ENCODE data around the gene SGSM2. TPM values are rescaled to one million over a fixed set of nuclear protein-coding genes. Genes with fewer than 3 reads are reported as not detected.

The SGSM2 gene
- polyA plus RNA-seq, 3 donors = 61.6 to 79.9 (median 74.7) TPM

DNA sequence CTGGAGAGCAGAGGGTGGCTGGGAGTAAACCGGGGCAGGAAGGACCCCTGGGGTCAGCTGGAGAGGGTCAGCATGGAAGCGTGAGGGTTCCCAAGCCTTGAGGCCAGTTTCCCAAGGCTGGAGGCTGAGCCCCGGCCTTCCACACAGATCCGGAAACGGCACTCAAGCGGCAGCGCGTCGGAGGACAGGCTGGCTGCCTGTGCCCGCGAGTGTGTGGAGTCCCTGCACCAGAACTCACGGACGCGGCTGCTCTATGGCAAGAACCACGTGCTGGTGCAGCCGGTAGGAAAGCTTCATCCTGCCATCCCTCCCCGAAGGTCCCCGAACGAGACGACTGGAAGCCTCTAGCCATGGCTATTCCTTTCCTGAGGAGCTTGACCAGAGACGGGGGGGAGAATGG is 26.0 kb downstream of the SGSM2 start:
- DNase-seq (ENCODE audit: extremely low read depth in 1 of 11, low read depth in 9 of 11, low spot score in 4 of 11) = no peak

DNA sequence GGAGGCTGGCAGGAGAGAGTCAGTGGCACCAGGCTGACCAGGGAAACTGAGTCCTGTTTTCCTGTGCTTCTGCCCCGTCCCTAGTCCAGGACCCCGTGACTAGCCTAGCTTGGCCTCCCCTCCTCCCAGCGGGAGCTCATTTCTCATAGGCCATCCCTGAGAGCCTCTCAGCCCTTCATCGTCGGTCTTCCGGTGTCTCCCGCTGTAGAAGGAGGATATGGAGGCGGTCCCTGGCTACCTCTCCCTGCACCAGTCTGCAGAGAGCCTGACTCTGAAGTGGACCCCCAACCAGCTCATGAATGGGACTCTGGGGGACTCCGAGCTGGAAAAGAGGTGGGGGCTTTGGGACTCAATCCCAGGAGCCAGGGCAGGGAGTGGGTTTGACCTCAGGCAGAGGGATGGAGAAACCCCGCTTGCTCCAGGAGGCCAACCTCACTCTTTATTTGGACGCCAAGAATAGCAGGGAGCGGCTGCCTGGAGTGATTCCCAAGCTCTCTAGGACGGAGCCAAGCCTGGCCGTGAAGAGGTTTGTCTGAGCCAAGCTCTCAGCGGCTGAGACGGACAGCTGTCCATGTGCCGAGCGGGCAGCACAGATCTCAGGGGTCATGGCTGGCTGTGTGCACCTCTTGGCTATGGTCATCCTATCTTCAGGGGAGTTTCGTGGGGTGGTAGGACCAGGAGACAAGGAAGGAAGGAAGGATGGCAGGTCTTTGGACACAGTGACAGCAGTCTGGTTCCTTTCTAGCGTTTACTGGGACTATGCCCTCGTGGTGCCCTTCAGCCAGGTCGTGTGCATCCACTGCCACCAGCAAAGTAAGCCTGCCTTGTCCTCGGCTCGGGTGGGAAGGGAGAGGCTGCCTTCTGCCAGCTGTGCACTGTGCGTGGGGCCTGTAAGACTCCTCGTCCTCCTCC is 26.8 kb downstream of the SGSM2 start:
- no peak for DNase-seq (ENCODE audit: extremely low read depth in 1 of 11, low read depth in 9 of 11, low spot score in 4 of 11)

DNA sequence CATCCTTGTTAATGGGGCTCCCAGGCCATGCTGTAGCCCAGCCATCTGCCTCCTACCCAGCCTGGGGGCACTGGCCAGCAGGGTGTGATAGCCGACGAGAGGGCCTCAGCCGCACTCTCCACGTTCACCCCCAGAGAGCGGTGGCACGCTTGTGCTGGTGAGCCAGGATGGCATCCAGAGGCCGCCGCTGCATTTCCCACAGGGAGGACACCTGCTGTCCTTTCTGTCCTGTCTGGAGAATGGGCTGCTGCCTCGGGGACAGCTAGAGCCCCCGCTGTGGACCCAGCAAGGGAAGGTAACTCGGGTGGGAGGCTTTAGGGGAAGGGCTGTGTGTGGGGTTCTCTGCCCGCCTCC is 27.4 kb downstream of the SGSM2 start:
- no peak for DNase-seq (ENCODE audit: extremely low read depth in 1 of 11, low read depth in 9 of 11, low spot score in 4 of 11)

DNA sequence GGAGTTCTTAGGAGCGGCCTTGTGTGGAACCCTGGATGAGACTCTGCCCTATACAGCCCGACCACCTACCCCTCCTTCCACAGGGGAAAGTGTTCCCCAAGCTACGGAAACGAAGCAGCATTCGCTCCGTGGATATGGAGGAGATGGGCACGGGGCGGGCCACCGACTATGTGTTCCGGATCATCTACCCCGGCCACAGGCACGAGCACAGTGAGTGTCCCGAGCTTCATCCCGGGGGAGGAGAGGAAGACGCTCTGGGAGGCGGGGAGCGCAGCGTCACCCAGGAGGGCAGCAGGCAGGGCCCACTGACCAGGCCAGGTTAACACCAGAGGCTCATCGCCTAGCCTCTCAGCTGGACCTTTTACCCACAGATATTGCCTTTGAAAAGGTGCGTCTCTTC is 27.8 kb downstream of the SGSM2 start:
- no peak for DNase-seq (ENCODE audit: extremely low read depth in 1 of 11, low read depth in 9 of 11, low spot score in 4 of 11)

DNA sequence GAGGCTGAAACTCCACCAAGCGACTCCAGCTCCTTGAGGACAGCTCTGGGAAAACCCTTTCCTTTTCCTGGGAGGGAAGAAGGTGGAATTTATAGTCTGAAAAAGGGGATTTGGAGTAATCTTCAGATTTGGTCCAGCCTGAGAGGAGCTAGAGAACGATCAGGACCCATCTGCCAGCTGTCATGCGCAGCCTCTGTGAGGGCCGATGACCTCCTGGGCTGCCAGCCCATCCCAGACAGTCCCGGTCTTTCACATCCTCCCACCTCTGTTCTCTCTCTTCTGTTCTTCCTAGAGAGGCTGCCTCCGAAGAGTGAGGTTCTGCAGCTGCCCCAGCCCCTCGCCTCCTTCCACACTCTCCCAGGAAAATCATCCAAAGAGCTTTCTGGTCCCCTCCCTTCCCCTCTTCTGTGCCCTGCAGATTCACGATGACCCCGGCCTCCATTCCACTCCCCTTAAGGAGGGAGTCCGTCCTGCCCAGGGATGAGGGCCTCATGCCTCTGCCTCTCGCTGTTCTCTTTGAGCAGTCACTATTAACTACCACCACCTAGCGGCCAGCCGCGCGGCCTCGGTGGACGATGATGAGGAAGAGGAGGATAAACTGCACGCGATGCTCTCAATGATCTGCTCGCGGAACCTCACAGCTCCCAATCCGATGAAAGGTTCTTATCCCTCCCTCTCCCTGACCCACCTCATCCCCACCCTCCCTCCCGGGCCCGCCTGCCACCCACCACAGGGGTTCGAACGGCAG is 29.6 kb downstream of the SGSM2 start:
- no peak for DNase-seq (ENCODE audit: extremely low read depth in 1 of 11, low read depth in 9 of 11, low spot score in 4 of 11)

DNA sequence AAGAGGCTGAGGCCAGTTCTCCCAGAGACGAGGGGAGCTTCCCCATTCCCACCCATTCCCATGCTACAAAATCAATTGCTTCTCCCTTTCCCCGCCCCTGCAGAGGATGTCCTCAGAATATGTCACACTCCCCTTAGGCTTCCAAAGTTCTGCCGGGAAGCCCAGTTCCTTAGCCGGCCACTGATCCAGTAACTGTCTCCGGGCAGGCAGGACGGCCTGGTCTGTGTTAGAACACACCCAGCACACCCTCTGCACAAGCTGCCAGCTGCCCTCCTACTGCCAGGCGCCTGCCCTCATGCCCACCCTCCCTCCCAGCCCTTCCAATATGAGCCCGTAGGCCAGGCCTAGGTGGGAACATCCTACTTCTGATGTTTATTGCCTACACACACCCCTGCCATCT is 31.1 kb downstream of the SGSM2 start:
- no peak for DNase-seq (ENCODE audit: extremely low read depth in 1 of 11, low read depth in 9 of 11, low spot score in 4 of 11)

DNA sequence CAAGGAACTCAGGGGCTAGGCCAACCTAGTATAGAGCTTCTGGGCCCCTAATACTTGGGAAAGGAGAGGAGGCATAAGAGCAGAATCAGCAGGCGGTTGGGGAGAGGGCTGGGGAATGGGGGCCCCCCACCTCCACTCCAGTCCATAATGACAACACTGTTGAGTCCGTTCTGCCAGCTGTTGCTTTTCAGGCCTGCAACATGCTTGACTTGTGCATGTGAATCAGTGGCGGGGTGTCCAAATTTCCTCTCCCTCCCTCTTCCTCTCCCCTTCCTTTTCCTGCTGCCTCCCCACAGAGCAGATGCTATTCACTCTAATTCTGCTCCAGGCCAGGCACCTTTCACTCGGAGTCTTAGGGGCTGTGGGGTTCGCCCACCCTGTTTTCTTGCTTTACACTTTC is 31.7 kb downstream of the SGSM2 start:
- no peak for DNase-seq (ENCODE audit: extremely low read depth in 1 of 11, low read depth in 9 of 11, low spot score in 4 of 11)

DNA sequence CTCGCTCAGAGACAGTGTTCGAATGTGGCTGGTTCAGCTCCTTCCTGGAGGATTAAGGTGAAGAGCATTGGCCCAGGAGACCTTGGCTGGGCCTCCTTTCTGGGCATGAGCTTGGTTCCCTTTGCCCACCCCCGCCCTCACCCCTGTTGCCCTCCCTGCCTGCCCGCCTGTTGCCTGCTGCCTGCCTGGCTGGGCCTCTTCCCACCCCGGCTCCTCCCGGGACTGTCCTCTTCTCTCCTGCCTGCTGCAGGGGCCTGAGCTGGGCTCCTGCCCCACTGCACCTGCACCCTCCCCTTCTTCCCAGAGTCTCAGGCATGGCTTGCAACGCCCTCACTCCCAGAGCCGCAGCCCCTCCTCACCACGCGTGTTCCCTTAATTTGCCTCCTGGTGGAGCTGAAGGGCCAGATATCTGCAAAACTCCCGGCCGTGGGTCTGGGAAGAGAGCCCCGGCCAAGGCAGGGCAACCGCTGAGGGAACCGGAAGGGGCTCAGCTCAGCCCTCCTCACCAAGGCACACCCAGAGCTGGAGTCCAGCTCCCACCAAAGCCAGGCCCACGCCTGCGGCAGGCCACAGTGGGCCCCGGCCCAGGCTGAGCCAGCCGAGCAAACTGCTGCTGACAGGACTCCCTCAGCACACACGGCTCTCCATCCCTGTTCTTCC is 32.4 kb downstream of the SGSM2 start:
- DNase-seq (ENCODE audit: extremely low read depth in 1 of 11, low read depth in 9 of 11, low spot score in 4 of 11) = no peak

DNA sequence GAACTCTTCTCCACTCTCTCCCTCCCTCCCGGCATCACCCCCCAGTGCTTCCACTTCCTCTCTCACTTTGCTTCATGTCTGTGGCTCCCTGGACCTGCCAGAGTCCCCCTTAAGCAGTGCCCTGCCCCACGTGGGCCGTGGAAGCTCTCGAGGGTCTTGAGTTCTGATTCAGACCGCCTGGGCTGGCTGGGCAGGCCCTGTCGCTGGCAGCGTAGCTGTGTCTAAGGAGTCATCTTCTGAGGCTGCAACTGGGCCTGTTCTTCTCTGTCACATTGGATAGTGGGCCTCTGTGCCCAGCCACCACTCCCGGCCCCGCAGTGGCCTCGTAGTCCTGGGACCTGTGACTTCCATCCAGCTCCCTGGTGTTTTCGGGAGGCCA is 32.9 kb downstream of the SGSM2 start:
- DNase-seq (ENCODE audit: extremely low read depth in 1 of 11, low read depth in 9 of 11, low spot score in 4 of 11) = no peak

DNA sequence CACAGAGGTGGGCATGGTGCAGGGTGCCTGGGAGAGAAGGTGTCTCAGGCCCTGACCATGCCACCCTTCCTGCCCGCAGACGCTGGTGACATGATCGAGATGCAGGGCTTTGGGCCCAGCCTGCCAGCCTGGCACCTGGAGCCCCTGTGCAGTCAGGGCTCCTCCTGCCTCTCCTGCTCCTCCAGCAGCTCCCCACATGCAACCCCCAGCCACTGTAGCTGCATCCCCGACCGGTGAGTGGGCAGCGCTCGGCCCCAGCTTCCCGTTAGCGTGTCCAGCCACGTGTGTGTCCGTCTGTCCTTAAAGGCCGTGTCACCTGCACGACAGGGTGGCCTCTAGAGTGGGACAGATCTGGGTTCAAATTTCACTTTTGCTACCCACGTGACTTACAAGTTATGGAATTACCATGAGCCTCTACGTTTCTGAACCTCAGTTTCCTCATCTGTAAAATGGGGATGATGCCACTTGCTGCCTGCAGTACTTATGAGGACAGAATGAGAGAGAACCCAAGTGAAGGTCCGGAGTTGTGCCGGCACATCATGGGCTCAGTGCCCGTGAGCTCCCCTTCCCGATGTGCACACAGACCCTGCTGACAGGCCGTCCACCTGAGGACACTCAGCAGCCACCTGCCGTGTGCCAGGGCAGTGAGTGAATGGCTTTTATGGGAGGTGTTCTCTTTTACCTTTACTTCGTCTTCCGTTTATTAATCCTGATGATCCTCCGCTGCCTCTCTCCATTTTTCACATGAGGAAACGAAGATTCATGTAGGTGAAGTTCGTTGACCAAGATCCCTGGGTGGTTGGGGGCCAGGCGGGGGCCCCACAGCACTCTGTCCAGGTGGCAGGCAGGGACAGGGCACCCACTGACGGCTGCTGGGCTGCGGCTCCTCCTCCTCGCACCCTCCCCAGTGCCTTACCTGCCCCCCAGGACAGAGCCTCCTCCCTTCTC is 34.2 kb downstream of the SGSM2 start:
- no peak for DNase-seq (ENCODE audit: extremely low read depth in 1 of 11, low read depth in 9 of 11, low spot score in 4 of 11)

DNA sequence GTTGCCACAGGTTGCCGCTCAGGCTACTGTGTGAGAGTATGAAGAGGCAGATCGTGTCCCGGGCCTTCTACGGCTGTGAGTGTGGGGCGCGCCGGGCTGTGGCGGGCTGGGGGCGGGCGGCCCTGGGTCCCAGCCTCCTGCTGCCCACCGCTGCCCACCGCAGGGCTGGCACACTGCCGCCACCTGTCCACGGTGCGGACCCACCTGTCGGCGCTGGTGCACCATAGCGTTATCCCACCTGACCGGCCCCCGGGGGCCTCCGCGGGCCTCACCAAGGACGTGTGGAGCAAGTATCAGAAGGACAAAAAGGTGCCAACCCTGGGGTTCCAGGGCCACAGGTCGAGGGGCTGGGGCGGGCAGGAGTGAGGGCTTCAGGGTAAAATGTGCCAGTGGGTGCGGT is 34.9 kb downstream of the SGSM2 start:
- no peak for DNase-seq (ENCODE audit: extremely low read depth in 1 of 11, low read depth in 9 of 11, low spot score in 4 of 11)

DNA sequence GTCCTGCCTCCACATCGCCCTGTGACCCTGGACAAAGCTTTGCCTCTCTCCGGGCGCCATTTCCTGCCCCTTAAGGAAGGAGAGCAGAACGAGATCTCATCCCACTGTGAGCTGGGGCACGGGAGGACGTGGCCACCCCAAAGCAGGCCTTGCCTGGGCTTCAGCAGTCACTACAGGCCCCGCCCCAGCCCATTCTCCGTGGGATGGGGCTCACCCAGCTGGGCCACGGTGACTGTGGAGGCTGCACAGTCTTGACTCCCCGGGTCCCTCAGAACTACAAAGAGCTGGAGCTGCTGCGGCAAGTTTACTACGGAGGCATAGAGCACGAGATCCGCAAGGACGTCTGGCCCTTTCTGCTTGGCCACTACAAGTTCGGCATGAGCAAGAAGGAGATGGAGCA is 35.4 kb downstream of the SGSM2 start:
- DNase-seq (ENCODE audit: extremely low read depth in 1 of 11, low read depth in 9 of 11, low spot score in 4 of 11) = no peak

DNA sequence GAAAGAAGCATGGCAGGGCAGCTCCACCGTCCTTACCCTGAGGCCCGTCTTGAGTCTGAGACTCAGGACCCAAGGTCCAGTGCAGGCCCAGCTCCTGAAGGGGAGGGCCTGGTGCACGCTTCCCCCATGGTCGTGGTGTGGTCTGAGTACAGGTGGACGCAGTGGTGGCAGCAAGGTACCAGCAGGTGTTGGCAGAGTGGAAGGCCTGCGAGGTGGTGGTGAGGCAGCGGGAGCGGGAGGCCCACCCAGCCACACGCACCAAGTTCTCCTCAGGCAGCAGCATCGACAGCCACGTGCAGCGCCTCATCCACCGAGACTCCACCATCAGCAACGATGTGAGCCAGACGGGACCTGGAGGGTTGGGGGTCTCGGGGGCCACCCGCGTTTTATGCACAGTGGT is 35.9 kb downstream of the SGSM2 start:
- DNase-seq (ENCODE audit: extremely low read depth in 1 of 11, low read depth in 9 of 11, low spot score in 4 of 11) = no peak

DNA sequence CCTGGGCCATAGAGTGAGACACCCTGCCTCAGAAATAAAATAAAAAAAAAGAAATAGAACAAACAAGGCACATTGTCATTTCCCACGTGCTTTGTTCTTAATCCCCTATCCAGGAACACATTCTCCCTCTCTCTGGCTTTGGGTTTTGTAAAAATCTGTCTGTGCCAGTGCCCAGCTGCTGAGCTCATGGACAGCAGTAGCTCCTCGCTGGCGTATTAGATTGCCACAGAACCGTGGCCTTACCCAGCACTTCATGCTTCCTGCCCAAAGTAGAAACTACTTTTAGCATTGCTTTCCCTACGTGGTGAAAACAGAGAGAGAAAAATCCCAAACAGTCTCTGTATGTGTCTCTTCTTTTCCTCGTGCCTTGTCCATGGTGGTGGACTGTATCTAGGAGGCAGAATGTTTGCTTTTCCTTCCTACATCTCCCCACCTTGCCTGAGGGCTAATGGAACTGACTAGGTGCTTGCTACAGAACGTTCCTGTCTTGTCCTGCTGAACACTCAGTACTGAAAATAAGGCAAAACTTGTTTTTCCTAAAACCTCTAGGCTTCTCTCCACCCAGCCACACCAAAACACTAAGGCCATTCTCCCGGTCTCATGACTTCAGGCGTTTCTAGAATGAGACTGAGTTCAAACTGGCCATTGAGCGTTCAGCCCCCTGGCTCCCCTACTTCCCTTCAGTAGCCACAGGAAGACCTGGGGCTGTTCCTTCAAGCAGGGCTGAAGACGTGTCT is 37.4 kb downstream of the SGSM2 start:
- DNase-seq (ENCODE audit: extremely low read depth in 1 of 11, low read depth in 9 of 11, low spot score in 4 of 11) = no peak

DNA sequence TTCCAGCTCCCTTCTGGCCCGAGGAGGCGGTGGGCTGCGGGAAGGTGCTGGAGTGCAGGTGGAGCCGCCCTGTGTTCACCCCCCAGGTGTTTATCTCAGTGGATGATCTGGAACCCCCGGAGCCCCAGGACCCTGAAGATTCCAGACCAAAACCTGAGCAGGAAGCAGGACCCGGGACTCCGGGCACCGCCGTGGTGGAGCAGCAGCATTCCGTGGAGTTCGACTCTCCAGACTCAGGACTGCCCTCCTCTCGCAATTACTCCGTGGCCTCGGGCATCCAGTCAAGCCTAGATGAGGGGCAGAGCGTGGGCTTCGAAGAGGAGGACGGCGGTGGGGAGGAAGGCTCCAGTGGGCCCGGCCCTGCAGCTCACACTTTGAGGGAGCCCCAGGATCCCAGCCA is 38.1 kb downstream of the SGSM2 start:
- no peak for DNase-seq (ENCODE audit: extremely low read depth in 1 of 11, low read depth in 9 of 11, low spot score in 4 of 11)

DNA sequence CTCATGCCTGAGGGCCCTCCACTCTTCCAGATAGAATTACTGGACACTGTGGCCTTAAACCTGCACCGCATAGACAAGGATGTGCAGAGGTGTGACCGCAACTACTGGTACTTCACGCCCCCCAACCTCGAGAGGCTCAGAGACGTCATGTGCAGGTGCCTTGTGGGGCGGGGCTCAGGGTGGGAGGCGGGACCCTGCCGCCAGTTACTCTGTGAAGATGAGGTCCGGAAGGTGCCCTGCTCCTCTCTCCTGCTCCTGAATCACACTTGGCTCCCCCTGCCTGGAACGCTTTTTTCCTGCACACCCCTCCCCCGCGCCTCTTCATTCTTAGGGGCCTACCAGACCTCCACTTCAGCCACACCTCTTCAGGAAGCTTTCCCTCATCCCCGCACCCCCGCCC is 38.8 kb downstream of the SGSM2 start:
- DNase-seq (ENCODE audit: extremely low read depth in 1 of 11, low read depth in 9 of 11, low spot score in 4 of 11) = no peak

DNA sequence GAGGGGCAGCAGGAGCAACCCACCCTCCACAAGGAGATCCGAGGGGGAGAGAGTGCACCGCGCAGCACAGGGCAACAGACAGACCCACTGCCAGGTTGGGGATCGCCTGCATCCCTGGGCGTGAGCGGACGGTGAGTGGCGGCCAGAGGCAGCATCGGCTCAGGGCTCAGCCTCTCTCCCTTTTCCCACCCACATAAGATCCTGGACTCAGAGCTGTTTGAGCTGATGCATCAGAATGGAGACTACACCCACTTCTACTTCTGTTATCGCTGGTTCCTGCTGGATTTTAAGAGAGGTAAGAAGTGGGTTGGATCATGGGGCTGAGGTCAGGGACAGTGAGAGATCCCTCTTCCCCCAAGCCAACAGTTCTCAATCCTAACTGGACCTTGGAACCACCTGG is 40.4 kb downstream of the SGSM2 start:
- no peak for DNase-seq (ENCODE audit: extremely low read depth in 1 of 11, low read depth in 9 of 11, low spot score in 4 of 11)

DNA sequence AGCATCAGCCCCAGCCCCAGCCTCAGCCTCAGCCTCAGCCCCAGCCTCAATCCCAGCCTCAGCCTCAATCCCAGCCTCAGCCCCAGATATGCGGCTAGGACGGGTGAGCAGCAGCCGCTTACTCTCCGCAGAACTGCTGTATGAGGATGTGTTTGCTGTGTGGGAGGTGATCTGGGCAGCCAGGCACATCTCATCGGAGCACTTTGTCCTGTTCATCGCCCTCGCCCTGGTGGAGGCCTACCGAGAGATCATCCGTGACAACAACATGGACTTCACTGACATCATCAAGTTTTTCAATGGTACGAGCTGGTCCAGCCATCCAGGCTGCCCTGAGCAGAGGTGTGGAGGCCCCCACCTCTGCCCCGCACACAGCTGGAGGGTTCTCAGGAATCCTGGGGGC is 41.6 kb downstream of the SGSM2 start:
- no peak for DNase-seq (ENCODE audit: extremely low read depth in 1 of 11, low read depth in 9 of 11, low spot score in 4 of 11)

Data from renal cortex interstitium (tissue), 11 donors.